ENCODE measurements around the gene SUFU. TPM values are rescaled to one million over a fixed set of nuclear protein-coding genes. Genes with fewer than 3 reads are reported as not detected.

Gene SUFU
- total and polyA plus RNA-seq, 2 of the 4 experiments (the other 2 are of a cell fraction), result 2.2 to 11.0 TPM

- Histone ChIP-seq H2BK20ac (ENCODE audit: low read depth, low read length) (no peak overlapping the region; the same call in 1 of the 2 replicates), H3K56ac (ENCODE audit: extremely low read depth, insufficient read depth, low read length) (no peak overlapping the region), H3K4me2 (ENCODE audit: low read depth, low read length) (no peak overlapping the region), H2AFZ (replicated peaks; ENCODE audit: low read length, poor library complexity) (peak overlapping the region; percentile 45), H3K4ac (ENCODE audit: low read depth, low read length) (peak overlapping the region; percentile 73; the same call in 1 of the 2 replicates), H2BK5ac (ENCODE audit: low read depth, low read length, poor library complexity, severe bottlenecking) (no peak overlapping the region), H3K9me1 (ENCODE audit: insufficient read depth, low read length) (peaks cover 30% of the 10 kb centered on the region), H3K36me3 (ENCODE audit: control insufficient read depth, insufficient read depth, low read length) (peaks cover 31% of the 10 kb centered on the region), H2AK9ac (replicated peaks; ENCODE audit: low read depth, low read length, poor library complexity) (no peak overlapping the region), H3K9me3 (ENCODE audit: control insufficient read depth, insufficient read depth, low read length) (no peaks in the 10 kb centered on the region), H3K4me3 (ENCODE audit: insufficient read depth, low read depth, low read length) (no peak overlapping the region), H3K27me3 (ENCODE audit: control insufficient read depth, insufficient read depth, low read length) (no peaks in the 10 kb centered on the region), H3K4me1 (ENCODE audit: control insufficient read depth, insufficient read depth, low read length) (peaks cover 24% of the 10 kb centered on the region), H3K18ac (ENCODE audit: low read depth, low read length) (no peak overlapping the region), H4K20me1 (ENCODE audit: insufficient read depth, low read length) (no peaks in the 10 kb centered on the region), H2BK120ac (ENCODE audit: low read depth, low read length) (peak overlapping the region; percentile 40; the same call in 1 of the 2 replicates), H3K23ac (ENCODE audit: low read depth, low read length) (no peak overlapping the region), H3K9ac (ENCODE audit: low read depth, low read length) (no peak overlapping the region), H4K5ac (ENCODE audit: low read depth, low read length) (0 out of 2 replicates have a peak overlapping the region, but pooled peaks have one; percentile 36), H2BK15ac (ENCODE audit: low read depth, low read length) (peak overlapping the region; percentile 31; the same call in 1 of the 3 replicates), H4K91ac (ENCODE audit: insufficient read depth, low read depth, low read length) (peak overlapping the region; percentile 40; the same call in 1 of the 2 replicates), H3K79me1 (ENCODE audit: low read depth in 1 of 2, low read length in 2 of 2) (peaks cover 22 to 47% of the 10 kb centered on the region in 2 experiments; a peak in 3 of 4 replicates), H3K27ac (ENCODE audit: insufficient read depth, low read length) (no peak overlapping the region), H2AK5ac (ENCODE audit: low read depth, low read length) (peak overlapping the region; percentile 79; the same call in 1 of the 2 replicates), H4K8ac (ENCODE audit: low read depth in 2 of 2, low read length in 2 of 2) (peak overlapping the region; percentile 18 to 83), H3K14ac (replicated peaks; ENCODE audit: low read depth, low read length) (peak overlapping the region; percentile 63)
- in situ Hi-C loops (cut with MboI; ENCODE audit: low sequenced_read_pairs), result no loop called here
- peak; percentile 69 for TF ChIP-seq RAD21 (IDR thresholded peaks at IDR 0.05; ENCODE audit: low read length)
- TF ChIP-seq ELK1 (IDR thresholded peaks at IDR 0.05; ENCODE audit: borderline replicate concordance, low read depth, low read length), result no peak
- TF ChIP-seq MAFK (IDR thresholded peaks at IDR 0.05; ENCODE audit: low read depth, low read length), result no peak
- peak; percentile 71 for TF ChIP-seq SMC3 (IDR thresholded peaks at IDR 0.05; ENCODE audit: low read depth, low read length)
- no peak for TF ChIP-seq BHLHE40 (IDR thresholded peaks at IDR 0.05; ENCODE audit: low read depth, low read length)
- TF ChIP-seq RFX5 (IDR thresholded peaks at IDR 0.05; ENCODE audit: low read depth, low read length), result no peak
- TF ChIP-seq, protein P1, sequence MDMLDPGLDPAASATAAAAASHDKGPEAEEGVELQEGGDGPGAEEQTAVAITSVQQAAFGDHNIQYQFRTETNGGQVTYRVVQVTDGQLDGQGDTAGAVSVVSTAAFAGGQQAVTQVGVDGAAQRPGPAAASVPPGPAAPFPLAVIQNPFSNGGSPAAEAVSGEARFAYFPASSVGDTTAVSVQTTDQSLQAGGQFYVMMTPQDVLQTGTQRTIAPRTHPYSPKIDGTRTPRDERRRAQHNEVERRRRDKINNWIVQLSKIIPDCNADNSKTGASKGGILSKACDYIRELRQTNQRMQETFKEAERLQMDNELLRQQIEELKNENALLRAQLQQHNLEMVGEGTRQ (IDR thresholded peaks at IDR 0.05; ENCODE audit: low read depth, low read length), result no peak
- TF ChIP-seq CEBPB (IDR thresholded peaks at IDR 0.05; ENCODE audit: low read depth, low read length), result no peak
- peak; percentile 64 for TF ChIP-seq CTCF (conservative IDR thresholded peaks at IDR 0.05; ENCODE audit: low read depth, low read length)
- TF ChIP-seq FOS (IDR thresholded peaks at IDR 0.05; ENCODE audit: low read depth, low read length), result no peak
- TF ChIP-seq CHD1 (IDR thresholded peaks at IDR 0.05; ENCODE audit: low read depth, low read length), result no peak
- no peak for TF ChIP-seq MAZ (IDR thresholded peaks at IDR 0.05; ENCODE audit: borderline replicate concordance, low read depth, low read length)
- TF ChIP-seq NFE2L2 (IDR thresholded peaks at IDR 0.05; ENCODE audit: low read depth, low read length), result no peak
- no peak for TF ChIP-seq MXI1 (IDR thresholded peaks at IDR 0.05; ENCODE audit: borderline replicate concordance, low read depth, low read length)
- no peak for TF ChIP-seq RCOR1 (IDR thresholded peaks at IDR 0.05; ENCODE audit: insufficient replicate concordance, low read length)
- no peak for TF ChIP-seq POLR2A (IDR thresholded peaks at IDR 0.05; ENCODE audit: low read depth, low read length)
- no TSS peak for BruUV-seq (replicated peaks)
- intact Hi-C loops (cut with micrococcal nuclease), result no loop called here
- DNase-seq (peak; percentile 62), ATAC-seq (ENCODE audit: low read depth) (peak; percentile 77)
- dilution Hi-C loops (cut with HindIII; ENCODE audit: low sequenced_read_pairs, unreplicated experiment), result no loop called here
- no CpG with 5 or more reads among the region's 3 CpGs for WGBS, 2 experiments (ENCODE audit: extremely low coverage in 2 of 2, insufficient read length in 1 of 2)
- ChIA-PET CTCF (no interaction called here), POLR2A (ENCODE audit: unreplicated experiment) (no interaction called here)
Observed at GRCh38 chr10:102596506-102596971, 92.8 kb downstream of the SUFU start.

Data from IMR-90 (cell line).